Esophagus squamous epithelium (tissue), 5 donors: ENCODE results near the gene MTFP1. TPM values are rescaled to one million over a fixed set of nuclear protein-coding genes. Genes with fewer than 3 reads are reported as not detected.

Experiments
- DNase-seq: peaks from one replicate; lab custom pipeline; 2025; lab: John Stamatoyannopoulos, UW
- H3K27ac ChIP-seq, 4 donors: fragments of 200-600 bp; sonication (generic); one replicate each; pipeline ENCODE4 v1.5.1; 2016 to 2019; ENCODE audit warnings: mild to moderate bottlenecking in 1 of 4
- H3K27me3 ChIP-seq, 4 donors: fragments of 200-600 bp; sonication (generic); 1 replicate in 3 of 4; 2 replicates in 1 of 4; pipeline versions ENCODE4 v1.5.1 to v1.6.0; 2017 to 2021; ENCODE audit warnings: antibody characterized with exemption in 1 of 4
- H3K36me3 ChIP-seq, 3 donors: fragments of 200-600 bp; sonication (generic); one replicate each; pipeline ENCODE4 v1.5.1; 2016 to 2019
- H3K4me1 ChIP-seq, 3 donors: fragments of 200-600 bp; sonication (generic); one replicate each; pipeline ENCODE4 v1.5.1; 2017 to 2019
- H3K4me3 ChIP-seq, 4 donors: fragments of 200-600 bp; sonication (generic); 1 replicate in 3 of 4; 2 replicates in 1 of 4; pipeline ENCODE4 v1.5.1; 2016 to 2019; ENCODE audit warnings: mild to moderate bottlenecking in 2 of 4, moderate library complexity in 1 of 4
- H3K9me3 ChIP-seq, 3 donors: fragments of 200-600 bp; sonication (generic); one replicate each; pipeline ENCODE4 v1.5.1; 2016 to 2019
- CTCF ChIP-seq, 6 experiments: fragments of 450-650 bp in 4 of 6; fragments of 200-600 bp in 2 of 6; sonication (generic) in 2 of 6; IDR thresholded peaks; one replicate each; pipeline ENCODE4 v1.5.1; 2016 to 2019; ENCODE audit warnings: antibody characterized with exemption in 6 of 6, mild to moderate bottlenecking in 4 of 6, moderate library complexity in 4 of 6
- POLR2A ChIP-seq, 4 donors: fragments of 450-650 bp; IDR thresholded peaks; one replicate each; pipeline ENCODE4 v1.6.1; 2017; ENCODE audit warnings: antibody characterized with exemption in 4 of 4, mild to moderate bottlenecking in 4 of 4, moderate library complexity in 3 of 4
- WGBS, 2 donors: methylation state at CpG; one replicate each; pipeline ENCODE4 v1.1.5; 2018; 5-methylcytosine and 5-hydroxymethylcytosine counted together
- intact Hi-C: fragments of 100-400 bp; cut with DNase I; formaldehyde crosslinking; loops from one replicate; pipeline ENCODE4 v1.15.0; 2022
- total RNA-seq, 4 donors: library from RNA; depleted of rRNA; stranded (reverse); fragments of >200 nt; gene quantifications; one replicate each; pipeline ENCODE4 v1.1.0, GENCODE V29; 2016
- donor health status: DM: yes; HTN: yes; CAD: no.

MTFP1 gene
- total RNA-seq, 4 donors from 2014 or later, result 15.9 to 21.2 (median 19.0) TPM

DNA sequence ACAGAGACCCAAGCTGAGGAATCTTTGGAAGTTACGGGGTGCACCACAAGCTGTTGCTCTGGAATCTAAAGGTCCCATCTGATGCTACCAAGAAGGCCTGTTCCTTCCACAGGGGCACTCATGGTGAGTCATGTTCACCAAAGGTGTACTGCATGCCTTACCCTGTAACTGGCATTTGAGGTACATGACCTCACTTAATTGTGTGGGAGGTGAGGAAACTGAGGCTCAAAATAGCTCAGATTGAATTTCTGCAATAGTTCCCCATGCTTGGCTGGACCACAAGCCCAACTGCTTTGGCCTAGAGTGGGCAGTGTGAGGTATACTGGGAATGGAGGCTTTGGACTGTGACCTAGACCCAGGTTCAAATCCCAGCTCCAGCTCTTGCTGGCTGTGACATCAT is 8.2 kb downstream of the MTFP1 start:
- Histone ChIP-seq H3K36me3 (peaks cover 0 to 5% (median 0%) of the 10 kb centered on the region in 3 donors), H3K4me1 (peaks cover 0 to 28% (median 0%) of the 10 kb centered on the region in 3 donors), H3K27me3 (peaks cover 0 to 8% (median 0%) of the 10 kb centered on the region in 4 donors), H3K27ac (no peak overlapping the region), H3K4me3 (no peak overlapping the region), H3K9me3 (no peaks in the 10 kb centered on the region)
- no peak for TF ChIP-seq CTCF (IDR thresholded peaks at IDR 0.05)
- TF ChIP-seq POLR2A (IDR thresholded peaks at IDR 0.05), result no peak
- WGBS, 2 donors, result 83 to 100% methylated on average over 1 of the region's 1 CpG
- intact Hi-C loops, result no loop called here
- no peak for DNase-seq

DNA sequence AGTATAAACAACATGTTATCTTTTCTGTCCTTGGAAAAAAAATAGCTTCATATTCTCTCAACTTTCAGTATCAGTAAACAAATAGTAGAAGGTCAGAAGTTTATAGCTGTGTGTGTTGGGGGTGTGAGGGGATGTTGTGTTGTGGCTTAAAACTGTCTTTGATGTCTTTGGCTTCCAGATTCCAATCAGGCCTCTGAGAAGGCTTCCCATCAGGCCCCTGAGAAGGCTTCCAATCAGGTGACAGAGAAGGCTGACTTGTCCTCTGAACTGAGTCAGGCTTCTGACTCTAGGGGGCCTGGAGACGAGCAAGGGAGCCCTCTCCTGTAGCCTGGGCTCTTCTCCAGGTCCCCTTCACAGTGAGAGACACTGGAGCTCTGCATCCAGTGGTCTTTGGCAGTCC is 9.3 kb downstream of the MTFP1 start:
- DNase-seq, result no peak
- peaks cover 0 to 18% (median 0%) of the 10 kb centered on the region in 4 donors for H3K27me3 ChIP-seq
- WGBS, 2 donors, result no CpG with 5 or more reads among the region's 1 CpG
- no peaks in the 10 kb centered on the region for H3K9me3 ChIP-seq
- peak overlapping the region in 1 of 4 donors; percentile 61 for H3K27ac ChIP-seq
- peaks cover 0 to 39% (median 4%) of the 10 kb centered on the region in 3 donors for H3K4me1 ChIP-seq
- intact Hi-C loops, result no loop called here
- no peak overlapping the region for H3K4me3 ChIP-seq
- no peaks in the 10 kb centered on the region for H3K36me3 ChIP-seq
- TF ChIP-seq CTCF (IDR thresholded peaks at IDR 0.05) (no peak), POLR2A (IDR thresholded peaks at IDR 0.05) (no peak)

DNA sequence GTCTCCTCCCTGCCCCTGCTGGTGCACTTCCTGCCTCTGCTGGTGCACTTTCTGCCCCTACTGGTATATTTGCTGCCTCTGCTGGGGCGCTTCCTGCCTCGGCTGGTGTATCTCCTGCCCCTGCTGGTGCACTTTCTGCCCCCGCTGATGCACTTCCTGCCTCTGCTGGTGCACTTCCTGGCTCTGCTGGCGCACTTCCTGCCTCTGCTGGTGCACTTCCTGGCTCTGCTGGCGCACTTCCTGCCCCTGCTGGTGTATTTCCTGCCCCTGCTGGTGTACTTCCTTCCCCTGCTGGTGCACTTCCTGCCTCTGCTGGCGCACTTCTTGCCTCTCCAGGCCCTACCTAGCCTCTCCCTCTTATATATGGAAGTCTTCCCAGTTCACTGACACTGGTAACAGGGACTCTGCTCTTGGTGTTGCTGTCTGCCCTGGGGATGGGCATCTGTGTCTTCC is 10.1 kb downstream of the MTFP1 start:
- 41 to 76% methylated on average over 6 of the region's 6 CpGs for WGBS, 2 donors
- Histone ChIP-seq H3K4me3 (peak overlapping the region in 1 of 4 donors; percentile 35), H3K27me3 (peaks cover 0 to 26% (median 0%) of the 10 kb centered on the region in 4 donors), H3K27ac (peak overlapping the region; percentile 10 to 71 (median 62)), H3K36me3 (no peaks in the 10 kb centered on the region), H3K4me1 (peaks cover 0 to 48% (median 5%) of the 10 kb centered on the region in 3 donors), H3K9me3 (no peaks in the 10 kb centered on the region)
- TF ChIP-seq CTCF (IDR thresholded peaks at IDR 0.05) (peak in 2 of 6 experiments; percentile 2 to 21), POLR2A (IDR thresholded peaks at IDR 0.05) (peak in 1 of 4 donors; percentile 34)
- intact Hi-C loops, result no loop called here
- DNase-seq, result no peak

- peak overlapping the region; percentile 10 to 71 (median 62) for H3K27ac ChIP-seq
- WGBS, 2 donors, result 42 to 69% methylated on average over 2 of the region's 2 CpGs
- peaks cover 0 to 30% (median 0%) of the 10 kb centered on the region in 4 donors for H3K27me3 ChIP-seq
- TF ChIP-seq POLR2A (IDR thresholded peaks at IDR 0.05) (no peak), CTCF (IDR thresholded peaks at IDR 0.05) (no peak)
- no peaks in the 10 kb centered on the region for H3K9me3 ChIP-seq
- H3K4me1 ChIP-seq, result peaks cover 0 to 52% (median 5%) of the 10 kb centered on the region in 3 donors
- H3K36me3 ChIP-seq, result no peaks in the 10 kb centered on the region
- intact Hi-C loops, result no loop called here
- no peak overlapping the region for H3K4me3 ChIP-seq
- no peak for DNase-seq
Observed at GRCh38 chr22:30436196-30436595, 10.6 kb downstream of the MTFP1 start.

GRCh38 chr22:30438559-30438958 is 13.0 kb downstream of the MTFP1 start:
- DNase-seq, result no peak
- Histone ChIP-seq H3K36me3 (no peaks in the 10 kb centered on the region), H3K27me3 (peaks cover 0 to 33% (median 0%) of the 10 kb centered on the region in 4 donors), H3K4me3 (no peak overlapping the region), H3K9me3 (no peaks in the 10 kb centered on the region), H3K27ac (peak overlapping the region; percentile 39 to 88 (median 80)), H3K4me1 (peaks cover 0 to 60% (median 5%) of the 10 kb centered on the region in 3 donors)
- intact Hi-C loops, result no loop called here
- 69 to 81% methylated on average over 3 of the region's 3 CpGs for WGBS, 2 donors
- TF ChIP-seq CTCF (IDR thresholded peaks at IDR 0.05), result no peak
- no peak for TF ChIP-seq POLR2A (IDR thresholded peaks at IDR 0.05)
